ENCODE measurements around the gene PTBP3.
"Not testable (repeated sequence)": the region's sequence is repeated elsewhere in the genome, so short reads cannot be mapped to it uniquely, and the experiment has no call there.

PTBP3 gene

GRCh38 chr9:112332977-112333638 is at the start of gene PTBP3:
PTBP3 (minus strand) TSS chr9:112333619; CDS start chr9:112297865, 35,754 bp downstream.
- peak; percentile 29 for DNase-seq

- DNase-seq: no peak
Observed at GRCh38 chr9:112382501-112383364, 49.3 kb upstream of the PTBP3 start.

GRCh38 chr9:112382066-112382465 is 48.6 kb upstream of the PTBP3 start:
- no peak for DNase-seq

- DNase-seq: no peak
Observed at GRCh38 chr9:112380825-112381221, 47.4 kb upstream of the PTBP3 start.

GRCh38 chr9:112380102-112380824 is 46.8 kb upstream of the PTBP3 start, which contains the start of gene HSDL2:
HSDL2 (plus strand) TSS chr9:112380108; CDS start chr9:112380164, 56 bp downstream.
- peak; percentile 60 for DNase-seq

- DNase-seq: peak; percentile 99
Observed at GRCh38 chr9:112379177-112380101, 46.0 kb upstream of the PTBP3 start.

- peak; percentile 12 for DNase-seq
Observed at GRCh38 chr9:112378328-112379176, 45.1 kb upstream of the PTBP3 start.

GRCh38 chr9:112377684-112378327 is 44.4 kb upstream of the PTBP3 start:
- no peak for DNase-seq

- no peak for DNase-seq
Observed at GRCh38 chr9:112377087-112377486, 43.7 kb upstream of the PTBP3 start.

GRCh38 chr9:112375361-112375760 is 41.9 kb upstream of the PTBP3 start:
- no peak for DNase-seq

GRCh38 chr9:112374232-112374631 is 40.8 kb upstream of the PTBP3 start:
- DNase-seq: not testable (repeated sequence)

- DNase-seq: not testable (repeated sequence)
Observed at GRCh38 chr9:112373666-112374065, 40.2 kb upstream of the PTBP3 start.

- no peak for DNase-seq
Observed at GRCh38 chr9:112371060-112371459, 37.6 kb upstream of the PTBP3 start.

GRCh38 chr9:112369817-112370216 is 36.4 kb upstream of the PTBP3 start:
- no peak for DNase-seq

- no peak for DNase-seq
Observed at GRCh38 chr9:112367465-112367864, 34.0 kb upstream of the PTBP3 start.

- DNase-seq: no peak
Observed at GRCh38 chr9:112366591-112366990, 33.2 kb upstream of the PTBP3 start.

- DNase-seq: not testable (repeated sequence)
Observed at GRCh38 chr9:112365257-112365656, 31.8 kb upstream of the PTBP3 start.

- DNase-seq: no peak
Observed at GRCh38 chr9:112364761-112365160, 31.3 kb upstream of the PTBP3 start.

- DNase-seq: peak; percentile 51
Observed at GRCh38 chr9:112361601-112362000, 28.2 kb upstream of the PTBP3 start.

- DNase-seq: no peak
Observed at GRCh38 chr9:112360047-112360804, 26.8 kb upstream of the PTBP3 start.
